GM12874 (cell line): ENCODE results near the gene KCNJ12.

Source experiments
- TF ChIP-seq, protein P1 (sequence below): IDR thresholded peaks from 2 replicates; pipeline ENCODE4 v1.5.1; 2011; ENCODE audit warnings: low read depth, mild to moderate bottlenecking, control low read depth, low read length, moderate library complexity; ENCODE audit not compliant: insufficient read depth

Gene KCNJ12

DNA sequence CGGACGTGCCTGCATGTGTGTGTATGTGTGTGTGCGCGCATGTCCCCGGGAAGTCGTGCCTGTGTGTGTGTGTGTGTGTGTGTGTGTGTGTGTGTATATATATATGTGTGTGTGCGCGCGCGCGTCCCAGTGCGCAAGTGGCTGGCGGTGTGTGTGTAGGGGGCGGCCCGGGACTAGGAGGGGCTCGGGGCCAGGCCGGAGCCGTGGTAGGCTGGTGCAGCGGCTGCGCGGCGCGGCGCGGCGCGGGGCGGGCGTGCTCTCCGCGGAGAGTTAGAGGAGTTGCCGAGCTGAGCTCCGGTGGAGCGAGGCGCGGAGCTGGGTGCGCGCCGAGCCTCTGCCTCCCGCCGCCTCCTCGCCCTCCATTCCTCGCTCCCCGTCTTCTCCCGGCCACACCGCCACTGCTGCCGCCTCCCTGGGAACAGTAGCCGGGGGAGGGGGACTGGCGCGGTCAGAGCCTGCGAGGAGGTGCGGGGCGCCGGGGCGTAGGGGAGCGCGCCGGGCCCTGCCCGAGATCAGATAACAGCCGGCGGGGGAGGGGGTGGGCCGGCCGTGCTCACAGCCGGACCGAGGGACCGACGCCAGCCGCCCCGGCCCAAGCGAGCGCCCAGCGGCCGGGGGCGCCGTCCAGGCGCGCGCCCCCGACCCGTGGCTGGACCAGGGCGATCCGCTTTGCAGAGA is at the start of gene KCNJ12:
TSS of gene KCNJ12 (plus strand) at position 277 of the 678 bp plus-strand sequence. CDS start 38,986 bp downstream, outside the sequence.
- TF ChIP-seq, protein P1, sequence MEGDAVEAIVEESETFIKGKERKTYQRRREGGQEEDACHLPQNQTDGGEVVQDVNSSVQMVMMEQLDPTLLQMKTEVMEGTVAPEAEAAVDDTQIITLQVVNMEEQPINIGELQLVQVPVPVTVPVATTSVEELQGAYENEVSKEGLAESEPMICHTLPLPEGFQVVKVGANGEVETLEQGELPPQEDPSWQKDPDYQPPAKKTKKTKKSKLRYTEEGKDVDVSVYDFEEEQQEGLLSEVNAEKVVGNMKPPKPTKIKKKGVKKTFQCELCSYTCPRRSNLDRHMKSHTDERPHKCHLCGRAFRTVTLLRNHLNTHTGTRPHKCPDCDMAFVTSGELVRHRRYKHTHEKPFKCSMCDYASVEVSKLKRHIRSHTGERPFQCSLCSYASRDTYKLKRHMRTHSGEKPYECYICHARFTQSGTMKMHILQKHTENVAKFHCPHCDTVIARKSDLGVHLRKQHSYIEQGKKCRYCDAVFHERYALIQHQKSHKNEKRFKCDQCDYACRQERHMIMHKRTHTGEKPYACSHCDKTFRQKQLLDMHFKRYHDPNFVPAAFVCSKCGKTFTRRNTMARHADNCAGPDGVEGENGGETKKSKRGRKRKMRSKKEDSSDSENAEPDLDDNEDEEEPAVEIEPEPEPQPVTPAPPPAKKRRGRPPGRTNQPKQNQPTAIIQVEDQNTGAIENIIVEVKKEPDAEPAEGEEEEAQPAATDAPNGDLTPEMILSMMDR: no peak

DNA sequence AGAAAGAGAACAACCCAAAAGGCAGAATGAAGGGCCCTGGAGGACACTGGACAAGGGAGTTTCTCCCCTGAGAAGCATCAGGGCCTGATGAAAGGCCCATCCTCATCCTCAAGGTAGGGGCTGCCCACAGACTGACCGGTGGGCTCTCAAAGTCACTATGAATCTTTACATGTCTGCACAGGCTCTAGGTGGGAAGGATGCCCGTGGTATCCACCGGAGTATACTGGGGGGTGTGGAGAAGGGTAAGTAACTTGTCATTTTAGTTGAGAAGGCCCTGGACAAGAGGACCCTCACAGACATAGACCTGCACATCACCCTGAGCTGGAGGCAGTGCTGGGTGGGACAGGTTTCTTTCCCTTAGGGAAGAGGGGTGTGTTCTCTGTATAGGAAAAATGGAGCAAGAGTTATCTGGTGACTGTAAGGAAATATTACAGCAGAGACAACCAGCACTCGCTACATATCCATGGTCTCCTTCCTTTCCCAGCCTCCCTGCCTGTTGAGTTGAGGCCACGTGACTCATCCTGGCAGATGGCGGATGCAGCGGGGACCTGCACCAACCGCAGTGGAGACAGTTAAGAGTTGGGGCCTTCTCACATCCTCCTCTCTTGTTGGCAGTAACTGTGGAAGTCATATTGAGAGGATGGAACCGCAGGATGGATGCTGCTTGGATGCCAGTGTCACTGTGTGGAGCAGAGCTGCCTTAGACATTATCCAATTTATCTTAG is 45.6 kb upstream of the KCNJ12 start:
- TF ChIP-seq, protein P1: no peak

DNA sequence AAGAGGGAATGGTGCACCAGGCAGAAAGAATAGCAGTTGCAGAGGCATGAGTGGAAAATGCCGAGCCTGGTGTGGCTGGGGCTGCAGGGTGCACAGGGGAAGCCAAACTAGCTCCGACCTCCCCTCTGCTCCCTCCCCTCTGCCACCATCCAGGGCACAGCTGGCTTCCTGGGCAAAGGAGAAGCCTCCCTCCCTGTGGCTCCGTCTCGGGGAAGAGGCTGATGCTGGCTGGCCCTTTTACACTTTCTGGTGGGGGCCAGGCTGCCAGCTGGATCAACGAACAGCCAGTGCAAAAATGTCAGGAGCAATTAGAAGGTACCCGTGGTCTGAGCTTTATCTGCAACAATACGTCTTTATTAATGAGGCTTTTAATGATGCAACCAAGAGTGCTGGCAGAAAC is 37.1 kb upstream of the KCNJ12 start:
- TF ChIP-seq, protein P1: no peak

DNA sequence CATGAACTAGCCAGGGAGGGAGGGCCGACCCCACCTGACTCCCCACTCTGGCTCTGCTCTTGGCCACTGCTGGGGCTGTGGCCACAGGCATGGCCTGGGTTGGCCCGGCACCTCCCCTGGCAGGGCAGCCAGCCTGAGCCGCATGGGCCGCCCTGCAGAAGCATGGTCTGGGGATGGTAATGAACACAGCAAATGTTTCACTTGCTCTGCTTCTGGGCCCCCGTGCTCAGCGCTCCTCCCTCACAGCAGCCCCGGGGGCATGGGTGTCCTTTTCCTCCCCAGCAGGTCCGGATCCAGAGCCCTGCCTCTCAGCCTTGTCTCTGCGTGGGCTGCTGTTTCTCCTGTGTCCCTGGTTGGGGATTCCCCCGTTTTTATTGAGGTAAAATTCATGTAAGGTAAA is 30.9 kb upstream of the KCNJ12 start:
- TF ChIP-seq, protein P1: no peak

DNA sequence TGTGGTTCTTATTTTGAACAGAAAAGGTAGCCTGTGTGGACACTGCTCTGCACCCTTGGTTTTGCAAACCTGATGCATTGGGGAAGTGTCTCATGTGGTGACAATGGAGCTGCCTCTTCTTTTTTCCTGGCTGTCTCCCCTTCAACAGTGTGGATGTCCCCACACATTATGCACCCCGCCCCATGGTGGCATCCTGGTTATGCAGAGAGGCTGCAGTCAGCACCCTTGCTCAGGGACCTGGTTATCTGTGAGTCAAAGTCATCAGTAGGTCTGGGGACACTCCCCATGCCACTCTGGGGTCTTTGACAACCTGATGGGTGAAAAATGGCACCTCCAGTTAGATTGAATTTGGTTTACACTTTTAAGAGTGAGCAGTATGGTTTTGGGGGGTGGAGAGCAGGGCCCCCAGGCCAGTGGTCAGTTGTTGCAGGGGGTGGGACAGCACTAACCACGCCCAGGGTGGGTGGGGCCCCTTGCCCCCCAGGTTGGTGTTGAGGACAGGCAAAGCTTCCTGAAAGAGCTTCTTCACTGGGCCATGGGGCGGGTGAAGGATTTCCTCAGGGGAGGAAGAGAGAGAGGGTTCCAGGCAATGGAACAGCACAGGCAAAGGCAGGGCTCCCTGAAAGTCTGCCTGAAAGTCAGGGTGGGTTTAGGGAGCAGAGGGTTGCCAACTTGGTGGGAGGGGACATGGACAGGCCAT is 24.6 kb upstream of the KCNJ12 start:
- TF ChIP-seq, protein P1: no peak

DNA sequence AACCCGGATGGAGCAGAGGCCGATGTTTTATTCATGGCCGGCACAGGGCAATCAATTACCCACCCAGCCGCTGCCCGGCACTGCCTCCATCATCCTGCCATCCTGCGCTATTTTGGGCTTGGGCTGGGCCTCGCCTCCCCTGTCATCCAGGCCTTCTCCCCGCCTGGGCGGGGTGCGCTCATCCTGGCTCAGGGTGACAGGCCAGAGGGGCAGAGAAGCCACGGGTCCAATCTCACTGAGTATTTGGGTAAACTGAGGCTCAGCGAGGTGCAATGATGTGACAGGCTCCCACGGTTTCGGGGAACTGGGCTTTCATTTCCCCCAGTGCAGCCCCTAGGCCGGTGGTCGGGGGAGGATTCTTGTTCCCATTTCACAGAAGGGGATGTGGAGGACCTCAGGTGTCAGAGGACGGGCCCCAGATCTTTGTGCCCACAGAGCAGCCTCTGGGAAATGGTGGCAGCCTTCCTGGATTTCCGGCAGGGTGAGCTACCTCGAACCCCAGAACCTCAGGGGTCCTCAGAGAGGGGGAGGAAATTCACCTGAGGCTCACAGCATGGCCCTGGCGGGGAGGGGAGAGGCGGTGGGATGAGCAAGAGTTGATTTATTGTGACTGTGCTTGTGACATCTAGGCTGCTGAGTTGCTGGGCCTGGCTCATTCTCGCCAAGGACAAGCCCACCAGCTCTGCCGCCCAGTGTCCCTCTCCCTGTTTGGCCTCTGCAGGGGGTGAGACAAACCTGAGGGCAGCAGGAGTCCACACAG is 23.8 kb upstream of the KCNJ12 start:
- TF ChIP-seq, protein P1: no peak

DNA sequence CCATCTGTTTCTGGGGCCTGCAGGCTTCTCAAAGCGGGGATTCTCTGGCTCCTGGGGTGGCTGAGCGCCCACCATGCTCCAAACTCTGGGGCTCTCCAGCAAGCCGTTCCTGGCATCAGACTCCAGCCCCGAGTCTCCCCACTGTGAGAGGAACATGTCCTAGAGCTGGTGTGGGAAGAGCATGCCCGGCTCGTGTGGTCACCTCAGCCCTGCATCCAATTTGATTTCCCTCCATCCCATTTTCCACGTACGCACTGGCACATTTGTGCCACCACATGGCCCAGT is 23.2 kb upstream of the KCNJ12 start:
- TF ChIP-seq, protein P1: no peak
